Transverse colon (tissue), 4 donors: Measurements from ENCODE around the gene DKC1.

Source experiments
- POLR2A ChIP-seq: fragments of 450-650 bp; IDR thresholded peaks from one replicate; pipeline ENCODE4 v1.6.1; 2016; ENCODE audit warnings: antibody characterized with exemption, mild to moderate bottlenecking, moderate library complexity
- POLR2AphosphoS5 ChIP-seq, 3 donors: sonication (generic); formaldehyde crosslinking; IDR thresholded peaks; one replicate each; pipeline ENCODE4 v1.6.1; 2016; ENCODE audit warnings: antibody characterized with exemption in 3 of 3
- TF ChIP-seq, protein P1 (sequence below), 5 experiments: fragments of 200-600 bp in 3 of 5; fragments of 450-650 bp in 2 of 5; sonication (generic) in 3 of 5; IDR thresholded peaks; 1 replicate in 2 of 5; 2 replicates in 3 of 5; pipeline ENCODE4 v1.5.1; 2016 to 2017; ENCODE audit warnings: antibody characterized with exemption in 5 of 5, inconsistent platforms in 3 of 5, mild to moderate bottlenecking in 2 of 5, moderate library complexity in 1 of 5

GRCh38 chrX:154785716-154786115 lies 23.1 kb downstream of the DKC1 start:
- TF ChIP-seq, protein P1, sequence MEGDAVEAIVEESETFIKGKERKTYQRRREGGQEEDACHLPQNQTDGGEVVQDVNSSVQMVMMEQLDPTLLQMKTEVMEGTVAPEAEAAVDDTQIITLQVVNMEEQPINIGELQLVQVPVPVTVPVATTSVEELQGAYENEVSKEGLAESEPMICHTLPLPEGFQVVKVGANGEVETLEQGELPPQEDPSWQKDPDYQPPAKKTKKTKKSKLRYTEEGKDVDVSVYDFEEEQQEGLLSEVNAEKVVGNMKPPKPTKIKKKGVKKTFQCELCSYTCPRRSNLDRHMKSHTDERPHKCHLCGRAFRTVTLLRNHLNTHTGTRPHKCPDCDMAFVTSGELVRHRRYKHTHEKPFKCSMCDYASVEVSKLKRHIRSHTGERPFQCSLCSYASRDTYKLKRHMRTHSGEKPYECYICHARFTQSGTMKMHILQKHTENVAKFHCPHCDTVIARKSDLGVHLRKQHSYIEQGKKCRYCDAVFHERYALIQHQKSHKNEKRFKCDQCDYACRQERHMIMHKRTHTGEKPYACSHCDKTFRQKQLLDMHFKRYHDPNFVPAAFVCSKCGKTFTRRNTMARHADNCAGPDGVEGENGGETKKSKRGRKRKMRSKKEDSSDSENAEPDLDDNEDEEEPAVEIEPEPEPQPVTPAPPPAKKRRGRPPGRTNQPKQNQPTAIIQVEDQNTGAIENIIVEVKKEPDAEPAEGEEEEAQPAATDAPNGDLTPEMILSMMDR (IDR thresholded peaks at IDR 0.05) = no peak
- TF ChIP-seq POLR2A (no peak), POLR2AphosphoS5 (IDR thresholded peaks at IDR 0.05) (no peak)
